HG03095 (cell line): ENCODE data around the gene THADA.

ENCODE experiments used
- ATAC-seq: cut with Tn5 transposase; IDR thresholded peaks from one replicate; pipeline ENCODE4 v1.9.1; 2021; ENCODE audit warnings: moderate library complexity; ENCODE audit not compliant: unreplicated experiment

The THADA gene

GRCh38 chr2:43216629-43217028, 379.2 kb downstream of the THADA start:
- ATAC-seq: no peak

- no peak for ATAC-seq
Observed at GRCh38 chr2:43215673-43216255, 380.1 kb downstream of the THADA start.

- no peak for ATAC-seq
Observed at GRCh38 chr2:43214253-43214652, 381.6 kb downstream of the THADA start.

GRCh38 chr2:43212931-43213330, 382.9 kb downstream of the THADA start:
- no peak for ATAC-seq

- no peak for ATAC-seq
Observed at GRCh38 chr2:43212216-43212835, 383.5 kb downstream of the THADA start.

- ATAC-seq: no peak
Observed at GRCh38 chr2:43210467-43211303, 385.2 kb downstream of the THADA start.

- no peak for ATAC-seq
Observed at GRCh38 chr2:43210125-43210466, 385.7 kb downstream of the THADA start.

- ATAC-seq: no peak
Observed at GRCh38 chr2:43209204-43209717, 386.6 kb downstream of the THADA start.

- no peak for ATAC-seq
Observed at GRCh38 chr2:43207553-43208300, 388.1 kb downstream of the THADA start.

- no peak for ATAC-seq
Observed at GRCh38 chr2:43206602-43207001, 389.2 kb downstream of the THADA start.

- ATAC-seq: no peak
Observed at GRCh38 chr2:43203373-43203772, 392.5 kb downstream of the THADA start.

- no peak for ATAC-seq
Observed at GRCh38 chr2:43202289-43202688, 393.5 kb downstream of the THADA start.

GRCh38 chr2:43201497-43201896, 394.3 kb downstream of the THADA start:
- no peak for ATAC-seq

- no peak for ATAC-seq
Observed at GRCh38 chr2:43201016-43201415, 394.8 kb downstream of the THADA start.

GRCh38 chr2:43199492-43200488, 396.0 kb downstream of the THADA start:
- no peak for ATAC-seq

- ATAC-seq: no peak
Observed at GRCh38 chr2:43198263-43198662, 397.6 kb downstream of the THADA start.

GRCh38 chr2:43197588-43197896, 398.3 kb downstream of the THADA start:
- no peak for ATAC-seq

GRCh38 chr2:43196768-43197587, 398.9 kb downstream of the THADA start:
- no peak for ATAC-seq

GRCh38 chr2:43194121-43194869, 401.5 kb downstream of the THADA start:
- ATAC-seq: peak; percentile 46
